GM21367 (cell line): ENCODE results near the gene FOXB1.

Experiments
- ATAC-seq: cut with Tn5 transposase; IDR thresholded peaks from one replicate; pipeline ENCODE4 v1.9.1; 2021; ENCODE audit not compliant: unreplicated experiment

Gene FOXB1

GRCh38 chr15:59998950-59999611 is 5.0 kb upstream of the FOXB1 start:
- no peak for ATAC-seq

GRCh38 chr15:59999612-60000112 is 4.4 kb upstream of the FOXB1 start:
- no peak for ATAC-seq

GRCh38 chr15:60000113-60000823 is 3.8 kb upstream of the FOXB1 start:
- no peak for ATAC-seq

GRCh38 chr15:60000824-60001609 is 3.1 kb upstream of the FOXB1 start:
- ATAC-seq, result no peak

- ATAC-seq, result no peak
Observed at GRCh38 chr15:60001610-60002527, 2.2 kb upstream of the FOXB1 start.

GRCh38 chr15:60002528-60003218 is 1.4 kb upstream of the FOXB1 start:
- no peak for ATAC-seq

- no peak for ATAC-seq
Observed at GRCh38 chr15:60003243-60004008, 685 bp upstream of the FOXB1 start.

- no peak for ATAC-seq
Observed at GRCh38 chr15:60004846-60005351, 788 bp downstream of the FOXB1 start.

GRCh38 chr15:60005352-60006202 is 1.5 kb downstream of the FOXB1 start:
- no peak for ATAC-seq

- ATAC-seq, result no peak
Observed at GRCh38 chr15:60006203-60006862, 2.2 kb downstream of the FOXB1 start.

- ATAC-seq, result no peak
Observed at GRCh38 chr15:60006873-60007272, 2.8 kb downstream of the FOXB1 start.

- no peak for ATAC-seq
Observed at GRCh38 chr15:60009124-60009960, 5.2 kb downstream of the FOXB1 start.

- ATAC-seq, result no peak
Observed at GRCh38 chr15:60009980-60010732, 6.0 kb downstream of the FOXB1 start.

- no peak for ATAC-seq
Observed at GRCh38 chr15:60010858-60011257, 6.7 kb downstream of the FOXB1 start.

GRCh38 chr15:60012695-60013094 is 8.6 kb downstream of the FOXB1 start:
- no peak for ATAC-seq
